ENCODE measurements around the gene UBAP1.
A peak's percentile ranks its signal among the peaks of the same experiment; 100 is the strongest.
"Not testable (repeated sequence)": the region's sequence is repeated elsewhere in the genome, so short reads cannot be mapped to it uniquely, and the experiment has no call there.

Gene UBAP1

GRCh38 chr9:34178436-34179212, at the start of gene UBAP1:
Gene UBAP1 (plus strand): TSS chr9:34179043. CDS start chr9:34220915, 41,872 bp downstream.
- peak; percentile 99 for DNase-seq (ENCODE audit: low spot score)

- no peak for DNase-seq (ENCODE audit: low spot score)
Observed at GRCh38 chr9:34131571-34131970, 47.3 kb upstream of the UBAP1 start.

GRCh38 chr9:34133436-34133949, 45.4 kb upstream of the UBAP1 start:
- DNase-seq (ENCODE audit: low spot score) = no peak

GRCh38 chr9:34134521-34134920, 44.3 kb upstream of the UBAP1 start:
- no peak for DNase-seq (ENCODE audit: low spot score)

GRCh38 chr9:34138644-34139043, 40.2 kb upstream of the UBAP1 start:
- not testable (repeated sequence) for DNase-seq (ENCODE audit: low spot score)

- DNase-seq (ENCODE audit: low spot score) = peak; percentile 62
Observed at GRCh38 chr9:34139477-34140146, 39.2 kb upstream of the UBAP1 start.

DNA sequence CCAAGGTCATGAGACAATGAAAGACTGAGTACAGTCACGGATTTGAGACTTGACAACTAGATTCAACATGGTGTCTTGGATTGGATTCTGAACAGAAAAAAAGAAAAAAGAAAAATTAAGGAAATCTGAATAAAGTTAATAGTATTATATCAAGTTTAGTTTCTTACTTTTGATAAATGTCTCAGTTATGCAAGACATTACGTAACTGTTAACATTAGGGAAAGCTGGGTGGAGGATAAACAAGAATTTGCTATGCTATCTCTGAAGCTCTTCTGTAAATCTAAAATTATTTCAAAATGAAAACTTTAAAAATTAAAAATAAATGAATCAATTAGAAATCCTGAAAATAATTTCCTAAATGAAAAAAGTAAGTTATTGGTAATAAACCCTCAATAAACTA, 38.0 kb upstream of the UBAP1 start:
- DNase-seq (ENCODE audit: low spot score) = no peak

DNA sequence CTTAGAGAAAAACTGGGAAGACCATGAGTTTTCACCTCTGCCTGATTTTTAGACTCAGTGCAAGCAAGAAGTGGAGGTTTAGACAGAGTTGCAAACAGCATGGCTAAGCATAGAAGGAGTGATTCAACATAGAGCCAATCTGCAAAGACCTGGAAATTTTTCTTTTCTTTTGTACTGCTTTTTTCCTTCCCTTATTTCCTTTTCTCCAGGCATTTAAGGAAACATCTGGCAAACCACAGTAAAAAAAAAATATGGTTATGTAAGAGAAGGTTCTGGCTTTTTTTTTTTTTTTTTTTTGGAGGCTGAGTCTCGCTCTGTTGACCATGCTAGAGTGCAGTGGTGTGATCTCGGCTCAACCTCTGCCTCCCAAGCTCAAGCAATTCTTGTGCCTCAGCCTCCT, 35.7 kb upstream of the UBAP1 start:
- DNase-seq (ENCODE audit: low spot score) = no peak

DNA sequence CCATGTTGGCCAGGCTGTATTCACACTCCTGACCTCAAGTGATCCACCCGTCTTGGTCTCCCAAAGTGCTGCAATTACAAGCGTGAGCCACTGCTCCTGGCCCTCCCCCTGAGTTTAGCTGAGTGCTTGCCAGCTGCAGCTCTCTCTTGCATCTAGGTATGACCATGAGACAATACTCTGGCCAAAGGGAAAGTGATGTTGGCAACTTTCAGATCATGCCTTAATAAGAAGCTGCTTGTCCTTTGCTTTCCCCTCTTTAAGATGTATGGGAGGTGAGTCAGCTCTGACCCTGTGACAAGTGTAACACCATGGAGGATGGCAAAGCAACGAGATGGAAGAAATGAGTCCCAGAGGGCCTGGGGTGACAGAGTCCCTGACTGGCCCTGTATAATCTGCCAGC, 33.7 kb upstream of the UBAP1 start:
- DNase-seq (ENCODE audit: low spot score) = peak; percentile 60

- DNase-seq (ENCODE audit: low spot score) = no peak
Observed at GRCh38 chr9:34151398-34151797, 27.4 kb upstream of the UBAP1 start.

DNA sequence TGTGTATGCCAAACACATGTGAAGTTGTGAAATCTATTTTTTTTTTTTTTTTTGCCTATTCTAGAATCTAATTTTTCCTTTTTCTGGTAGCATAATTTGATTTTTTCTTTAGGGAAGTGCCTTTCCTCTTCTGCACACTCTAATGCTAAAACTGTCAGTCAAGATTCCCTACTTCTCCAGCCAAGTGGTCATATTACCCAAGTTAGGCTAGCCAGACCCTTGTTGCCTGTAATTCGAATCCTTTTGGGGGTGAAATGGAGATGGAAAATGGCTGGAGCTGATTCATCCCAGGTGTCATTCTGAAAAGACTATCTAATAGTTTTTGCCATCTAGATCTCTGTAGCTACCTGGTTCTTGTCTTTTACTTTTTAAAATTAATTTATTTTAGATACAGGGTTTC, 24.8 kb upstream of the UBAP1 start:
- DNase-seq (ENCODE audit: low spot score) = no peak

DNA sequence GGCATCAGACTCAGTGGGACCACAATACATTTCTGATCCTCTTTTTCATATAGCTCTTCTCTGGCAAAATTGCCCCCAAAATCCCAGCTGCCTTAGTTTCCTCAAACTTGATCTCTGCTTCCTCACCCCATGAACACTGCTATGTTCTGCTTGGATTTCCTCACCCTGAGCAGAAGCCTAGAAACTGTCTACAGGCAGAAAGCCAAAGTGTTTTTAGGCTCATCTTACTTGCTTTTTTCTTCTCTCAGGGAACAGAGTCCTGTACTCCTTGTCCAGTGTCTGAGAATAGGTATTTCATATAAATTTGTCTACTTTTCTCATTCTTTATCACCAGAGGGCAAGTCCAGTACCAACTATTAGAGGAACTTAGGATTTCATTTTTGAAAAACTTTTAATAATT, 21.5 kb upstream of the UBAP1 start:
- no peak for DNase-seq (ENCODE audit: low spot score)

GRCh38 chr9:34157898-34158297, 20.9 kb upstream of the UBAP1 start:
- no peak for DNase-seq (ENCODE audit: low spot score)

DNA sequence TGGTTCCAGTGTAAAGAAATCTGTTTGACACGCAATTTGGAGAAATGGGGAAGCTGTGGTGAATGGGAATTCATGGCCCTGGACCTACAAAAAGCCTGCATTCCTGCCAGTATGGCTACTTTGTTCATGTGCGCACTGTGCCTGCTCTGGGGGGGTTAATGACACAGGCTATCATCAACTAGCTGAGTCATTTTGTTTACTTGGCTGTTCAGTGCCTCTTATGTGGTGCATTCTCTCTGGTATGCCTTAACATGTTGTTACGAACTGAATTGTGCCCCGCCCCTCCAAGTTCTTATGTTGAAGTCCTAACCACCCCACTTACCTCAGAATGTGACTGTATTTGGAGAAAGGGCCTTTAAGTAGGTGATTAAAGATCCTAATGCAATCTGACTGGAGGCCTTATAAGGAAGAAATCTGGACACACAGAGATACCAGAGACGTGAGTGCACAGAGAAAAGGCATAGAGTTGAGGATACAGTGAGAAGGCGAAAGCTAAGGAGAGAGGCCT, 20.4 kb upstream of the UBAP1 start:
- DNase-seq (ENCODE audit: low spot score) = peak; percentile 24

DNA sequence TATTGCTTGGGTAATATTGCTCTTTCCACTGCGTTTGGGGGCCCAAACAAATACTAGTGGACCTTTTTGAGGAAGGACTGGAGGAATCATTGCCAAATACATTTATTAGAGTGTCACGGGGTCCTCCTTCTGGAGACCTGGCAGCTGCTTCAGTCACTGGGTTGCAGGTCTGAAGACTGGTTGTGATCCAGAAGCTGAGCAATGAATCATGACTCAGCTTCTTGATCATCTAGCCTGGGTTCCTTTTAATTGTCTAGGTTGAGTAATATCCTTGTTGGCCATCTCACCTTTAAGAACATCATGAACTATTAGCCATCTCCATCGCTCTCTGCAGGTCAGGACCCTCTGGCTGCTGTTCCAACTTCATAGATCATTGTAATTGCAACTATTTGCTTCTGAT, 15.4 kb upstream of the UBAP1 start:
- peak; percentile 39 for DNase-seq (ENCODE audit: low spot score)

DNA sequence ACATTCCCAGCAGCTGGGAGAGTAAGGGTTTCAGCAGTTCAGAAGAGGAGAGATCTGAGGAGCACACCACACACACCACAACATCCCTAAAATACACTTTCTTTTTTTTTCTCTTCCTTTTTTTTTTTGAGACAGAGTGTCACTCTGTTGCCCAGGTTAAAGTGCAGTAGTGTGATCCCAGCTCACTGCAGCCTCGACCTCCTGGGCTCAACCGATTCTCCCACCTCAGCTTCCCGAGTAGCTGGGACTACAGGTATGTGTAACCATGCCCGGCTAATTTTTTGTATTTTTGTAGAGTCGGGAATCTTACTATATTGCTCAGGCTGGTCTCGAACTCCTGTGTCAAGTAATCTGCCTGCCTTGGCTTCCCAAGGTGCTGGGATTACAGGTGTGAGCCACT, 9.7 kb upstream of the UBAP1 start:
- DNase-seq (ENCODE audit: low spot score) = no peak

DNA sequence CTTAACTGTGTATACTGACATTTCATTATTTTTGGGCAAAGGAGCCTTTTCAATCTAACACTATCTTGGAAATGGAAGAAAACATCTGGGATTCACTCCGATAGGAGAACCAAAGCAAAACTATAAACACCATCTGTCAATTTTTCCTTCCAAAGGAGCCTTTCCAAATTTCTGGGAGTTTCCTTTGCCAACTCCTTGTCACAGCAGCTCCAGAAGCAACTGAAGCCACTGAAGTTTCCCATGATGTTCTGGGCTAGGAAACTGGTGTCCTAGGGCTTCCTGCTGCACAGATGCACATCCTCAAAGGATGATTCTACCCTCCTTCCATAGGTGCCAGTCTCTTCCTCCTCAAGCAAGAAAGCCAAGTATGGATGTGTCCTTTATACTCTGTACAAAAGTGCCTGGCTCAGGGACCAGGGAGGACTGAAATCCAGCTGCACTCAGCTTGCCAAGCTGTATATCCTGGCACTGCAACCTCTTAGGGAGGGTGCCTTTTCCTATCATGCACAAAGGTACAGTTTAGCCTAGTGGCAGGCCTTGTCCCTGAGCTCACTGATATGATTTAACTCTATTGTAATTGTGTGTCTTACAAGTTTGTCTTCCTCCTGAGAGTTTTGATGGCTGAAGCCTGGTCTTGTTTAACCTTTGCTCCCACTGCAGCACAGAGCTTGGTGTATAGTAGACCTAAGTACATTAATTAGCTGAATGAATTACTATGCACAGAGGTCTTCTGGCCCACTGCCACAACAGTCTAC, 8.4 kb upstream of the UBAP1 start:
- DNase-seq (ENCODE audit: low spot score) = no peak

DNA sequence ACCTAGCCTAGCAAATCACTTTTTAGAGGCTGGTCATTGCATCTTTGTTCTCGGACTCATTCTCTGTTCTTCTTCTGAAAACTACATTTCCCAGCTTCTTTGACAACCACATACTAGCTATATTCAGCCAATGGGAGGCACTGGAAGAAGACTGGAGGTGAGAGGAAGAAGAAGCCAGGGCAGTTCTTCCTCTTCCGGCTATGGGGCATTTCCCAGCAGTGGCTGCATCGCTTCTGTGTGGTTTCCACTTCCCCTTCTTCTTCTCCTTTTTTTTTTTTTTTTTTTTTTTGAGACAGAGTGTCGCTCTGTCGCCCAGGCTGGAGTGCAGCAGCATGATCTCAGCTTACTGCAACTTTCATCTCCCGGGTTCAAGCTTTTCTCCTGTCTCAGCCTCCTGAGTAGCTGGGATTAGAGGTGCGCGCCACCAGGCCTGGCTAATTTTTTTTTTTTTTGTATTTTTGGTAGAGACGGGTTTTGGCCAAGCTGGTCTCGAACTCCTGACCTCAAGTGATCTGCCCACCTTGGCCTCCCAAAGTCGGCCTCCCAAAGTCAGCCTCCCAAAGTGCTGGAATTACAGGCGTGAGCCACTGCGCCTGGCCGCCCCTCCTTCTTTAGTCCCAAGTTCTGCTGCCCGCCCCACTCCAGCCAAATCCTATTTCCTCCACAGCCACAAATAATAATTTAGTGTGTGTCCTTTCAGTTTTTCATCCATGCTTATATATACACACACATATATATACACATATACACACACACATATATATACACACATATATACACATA, 6.9 kb upstream of the UBAP1 start:
- no peak for DNase-seq (ENCODE audit: low spot score)

DNA sequence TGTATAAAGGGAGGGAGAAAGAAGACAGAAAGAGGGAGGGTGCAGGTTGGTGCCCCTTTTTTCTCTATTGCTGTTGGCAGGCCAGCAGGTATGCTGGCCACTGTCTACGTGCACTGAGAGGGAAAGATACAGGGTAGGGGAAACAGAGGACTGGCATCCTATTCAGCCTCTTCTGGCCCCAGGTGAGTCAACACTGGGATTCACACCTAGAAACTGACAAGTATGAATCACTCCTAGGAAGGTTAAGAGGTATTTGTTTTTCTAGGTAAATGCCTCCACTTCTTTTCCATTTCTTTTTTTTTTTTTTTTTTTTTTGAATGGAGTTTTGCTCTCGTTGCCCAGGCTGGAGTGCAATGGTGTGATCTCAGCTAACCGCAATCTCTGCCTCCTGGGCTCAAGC, 2.8 kb upstream of the UBAP1 start:
- DNase-seq (ENCODE audit: low spot score) = peak; percentile 78

DNA sequence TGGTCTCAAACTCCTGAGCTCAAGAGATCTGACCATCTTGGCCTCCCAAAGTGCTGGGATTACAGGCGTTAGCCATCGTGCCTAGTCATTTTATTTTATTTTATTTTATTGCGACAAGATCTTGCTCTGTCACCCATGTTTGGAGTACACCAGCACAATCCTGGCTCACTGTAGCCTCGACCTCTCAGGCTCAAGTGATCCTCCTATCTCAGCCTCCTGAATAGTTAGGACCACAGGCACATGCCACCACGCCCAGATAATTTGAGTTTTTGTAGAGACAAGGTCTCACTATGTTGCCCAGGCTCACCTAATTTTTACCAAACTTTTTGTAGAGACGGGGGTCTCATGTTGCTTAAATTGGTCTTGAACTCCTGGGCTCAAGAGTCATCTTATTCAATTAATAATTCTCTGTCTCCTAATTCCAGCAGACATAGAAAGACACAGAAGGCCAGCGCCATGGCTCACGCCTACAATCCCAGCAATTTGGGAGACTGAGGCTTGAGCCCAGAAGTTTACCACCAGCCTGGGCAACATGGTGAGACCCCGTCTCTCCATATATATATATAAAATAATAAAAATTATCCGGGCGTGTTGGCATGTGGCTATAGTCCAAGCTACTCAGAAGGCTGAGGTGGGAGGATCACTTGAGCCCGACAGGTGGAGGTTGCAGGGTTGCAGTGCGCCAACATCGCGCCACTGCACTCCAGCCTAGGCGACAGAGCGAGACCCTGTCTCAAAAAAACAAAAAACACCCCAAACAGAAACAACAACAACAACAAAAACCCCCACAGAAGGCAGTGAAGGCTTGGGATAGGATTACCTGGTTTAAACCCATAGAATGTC, 1.0 kb upstream of the UBAP1 start:
- DNase-seq (ENCODE audit: low spot score) = no peak
